HG02610 (cell line): Measurements from ENCODE around the gene CLASP1.

Experiments
- ATAC-seq: cut with Tn5 transposase; IDR thresholded peaks from one replicate; pipeline ENCODE4 v1.9.1; 2021; ENCODE audit warnings: mild to moderate bottlenecking, moderate library complexity; ENCODE audit not compliant: unreplicated experiment

Gene CLASP1

GRCh38 chr2:121295911-121296650 is 353.2 kb downstream of the CLASP1 start:
- no peak for ATAC-seq

GRCh38 chr2:121294881-121295840 is 354.1 kb downstream of the CLASP1 start:
- no peak for ATAC-seq

DNA sequence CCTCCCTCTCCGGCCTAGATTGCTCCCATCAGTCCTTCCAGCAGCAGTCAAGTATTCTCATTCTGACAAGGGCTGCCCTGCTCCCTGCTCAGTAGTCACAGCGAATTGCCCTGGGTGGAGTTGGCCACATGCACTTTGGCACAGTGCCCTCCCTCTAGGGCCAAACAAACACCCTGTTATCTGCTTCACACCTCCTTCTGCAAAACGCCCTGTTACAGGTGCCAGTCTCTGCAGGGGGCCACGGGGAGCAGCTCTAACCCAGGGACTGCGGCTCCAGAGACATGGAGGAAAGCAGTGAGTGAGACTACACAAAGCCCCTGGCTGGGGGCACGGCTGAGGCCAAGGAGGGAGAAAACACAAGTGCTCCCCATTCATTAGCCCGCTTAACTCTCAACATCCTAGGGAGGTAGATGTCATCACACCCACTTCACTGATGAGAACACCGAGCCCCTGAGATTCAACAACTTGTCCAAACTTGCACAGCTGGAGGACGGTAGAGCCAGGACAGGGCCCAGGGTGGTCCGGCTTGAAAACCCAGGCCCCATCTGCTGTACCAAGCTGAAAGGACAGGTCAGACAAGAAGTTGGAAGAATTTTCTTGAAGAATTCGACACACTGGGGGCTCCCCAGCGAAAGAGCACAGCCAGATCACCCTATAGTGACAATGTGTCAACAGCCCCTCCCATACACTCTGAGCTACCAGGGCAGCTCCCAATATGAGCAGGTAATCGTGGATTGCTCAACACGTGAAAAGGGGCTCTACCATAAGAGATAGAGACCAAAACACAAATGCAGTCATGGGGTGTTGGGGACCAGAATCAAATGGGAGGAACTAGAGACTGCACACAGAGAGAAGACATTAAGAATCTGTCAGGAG is 355.6 kb downstream of the CLASP1 start:
- no peak for ATAC-seq

DNA sequence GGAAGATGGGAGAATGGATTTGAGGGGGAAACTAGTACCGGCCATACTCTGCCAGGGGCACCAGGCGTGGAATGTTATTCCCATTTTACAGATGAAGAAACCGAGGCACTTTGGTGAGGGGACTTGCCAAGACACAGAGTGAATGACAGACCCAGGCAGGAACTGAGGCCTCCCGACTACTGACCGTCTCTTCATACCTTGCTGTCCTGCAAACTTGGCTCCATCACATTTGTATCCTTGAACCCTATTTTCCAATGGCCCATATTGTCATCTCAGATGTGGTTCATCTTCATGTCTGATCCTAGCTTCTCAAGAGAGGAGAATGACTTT is 358.0 kb downstream of the CLASP1 start:
- ATAC-seq: no peak

GRCh38 chr2:121289271-121289670 is 360.0 kb downstream of the CLASP1 start:
- no peak for ATAC-seq

DNA sequence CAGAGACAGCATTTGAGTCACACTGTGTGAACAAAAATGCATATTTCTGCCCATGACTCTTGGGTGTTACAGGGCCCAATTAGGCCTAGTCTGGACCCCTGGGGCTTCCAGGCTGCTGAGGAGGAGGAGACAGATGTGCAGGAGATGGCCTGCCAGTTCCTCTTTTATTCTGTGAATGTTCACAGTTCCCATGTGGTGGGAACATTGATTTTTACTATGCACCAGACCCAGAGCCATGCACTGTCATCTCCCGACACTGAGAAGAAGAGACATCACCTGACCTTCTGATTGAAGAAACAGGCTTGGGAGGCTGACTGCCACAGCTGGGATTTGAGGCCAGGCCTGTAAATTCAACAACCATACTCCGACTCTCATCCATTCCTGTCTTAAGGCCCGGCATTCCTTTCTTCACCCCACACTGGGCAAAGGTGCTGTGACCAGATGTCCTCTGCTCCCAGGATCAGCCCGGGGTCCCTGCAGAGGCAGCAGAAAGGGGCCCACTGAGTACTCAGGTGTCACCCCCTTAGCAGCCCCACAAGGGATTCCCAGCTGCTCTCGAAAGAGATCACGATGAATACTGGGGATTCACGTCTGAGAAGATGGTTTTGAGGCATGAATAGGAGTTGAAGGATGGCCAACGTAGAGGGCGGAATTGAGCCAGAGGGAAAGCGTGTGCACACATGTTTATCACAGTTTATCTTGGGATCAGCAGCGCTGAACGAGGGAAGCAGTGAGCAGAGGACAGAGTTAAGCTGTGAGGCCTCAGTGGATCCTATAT is 360.6 kb downstream of the CLASP1 start:
- ATAC-seq: no peak

DNA sequence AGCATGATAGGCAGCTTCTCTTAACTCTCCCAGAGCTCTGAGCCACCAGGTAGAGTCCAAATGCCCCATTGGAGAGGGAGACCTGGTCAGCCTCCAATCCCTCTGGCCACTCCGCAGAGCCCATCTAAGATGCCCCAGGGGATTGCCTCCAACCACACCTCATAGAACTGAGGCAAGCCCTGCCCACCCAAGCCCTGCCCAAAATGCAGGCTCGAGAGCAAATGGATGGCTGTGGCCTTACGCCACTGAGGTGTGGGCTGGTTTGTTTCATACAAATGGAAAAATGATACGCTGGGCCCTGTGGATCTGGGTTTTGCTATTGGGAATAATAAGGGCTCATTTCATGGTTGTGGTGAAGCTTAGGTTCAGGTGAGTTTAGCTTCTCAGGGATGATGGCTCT is 361.3 kb downstream of the CLASP1 start:
- ATAC-seq: no peak
